ENCODE data around the gene SH3RF3. TPM values are rescaled to one million over a fixed set of nuclear protein-coding genes. Genes with fewer than 3 reads are reported as not detected.

SH3RF3 gene
- total RNA-seq, 1 donor from 2014 or later, result 7.4 TPM

DNA sequence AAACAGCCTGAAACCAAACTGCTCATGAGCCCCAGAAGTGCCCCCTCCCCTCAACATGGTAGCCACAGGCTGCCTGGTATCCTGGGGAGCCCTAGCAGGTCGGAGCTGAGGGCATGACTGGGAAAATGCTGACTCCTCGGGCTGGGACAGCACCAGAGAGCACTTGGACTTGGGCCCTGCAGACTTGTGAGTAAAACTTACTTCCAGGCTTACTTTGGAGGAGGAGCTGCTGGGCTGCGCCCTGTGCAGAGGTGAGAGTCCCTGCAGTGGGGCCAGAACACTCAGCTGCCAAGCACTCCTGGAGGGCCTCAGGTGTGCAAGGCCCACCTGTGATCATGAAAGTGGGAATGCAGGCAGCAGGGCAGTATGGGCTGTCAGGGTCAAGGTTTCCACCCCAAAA is 365.3 kb downstream of the SH3RF3 start:
- TF ChIP-seq, protein P1, sequence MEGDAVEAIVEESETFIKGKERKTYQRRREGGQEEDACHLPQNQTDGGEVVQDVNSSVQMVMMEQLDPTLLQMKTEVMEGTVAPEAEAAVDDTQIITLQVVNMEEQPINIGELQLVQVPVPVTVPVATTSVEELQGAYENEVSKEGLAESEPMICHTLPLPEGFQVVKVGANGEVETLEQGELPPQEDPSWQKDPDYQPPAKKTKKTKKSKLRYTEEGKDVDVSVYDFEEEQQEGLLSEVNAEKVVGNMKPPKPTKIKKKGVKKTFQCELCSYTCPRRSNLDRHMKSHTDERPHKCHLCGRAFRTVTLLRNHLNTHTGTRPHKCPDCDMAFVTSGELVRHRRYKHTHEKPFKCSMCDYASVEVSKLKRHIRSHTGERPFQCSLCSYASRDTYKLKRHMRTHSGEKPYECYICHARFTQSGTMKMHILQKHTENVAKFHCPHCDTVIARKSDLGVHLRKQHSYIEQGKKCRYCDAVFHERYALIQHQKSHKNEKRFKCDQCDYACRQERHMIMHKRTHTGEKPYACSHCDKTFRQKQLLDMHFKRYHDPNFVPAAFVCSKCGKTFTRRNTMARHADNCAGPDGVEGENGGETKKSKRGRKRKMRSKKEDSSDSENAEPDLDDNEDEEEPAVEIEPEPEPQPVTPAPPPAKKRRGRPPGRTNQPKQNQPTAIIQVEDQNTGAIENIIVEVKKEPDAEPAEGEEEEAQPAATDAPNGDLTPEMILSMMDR (IDR thresholded peaks at IDR 0.05), result no peak
- H3K27ac ChIP-seq, result no peak overlapping the region
- intact Hi-C loops (cut with DNase I), result no loop called here
- no peaks in the 10 kb centered on the region for H3K9me3 ChIP-seq
- no peaks in the 10 kb centered on the region for H3K36me3 ChIP-seq
- no peak overlapping the region for H3K4me3 ChIP-seq
- H3K4me1 ChIP-seq, result peaks cover 7% of the 10 kb centered on the region
- no peak for ATAC-seq
- no peak for DNase-seq
- H3K27me3 ChIP-seq, result no peaks in the 10 kb centered on the region

DNA sequence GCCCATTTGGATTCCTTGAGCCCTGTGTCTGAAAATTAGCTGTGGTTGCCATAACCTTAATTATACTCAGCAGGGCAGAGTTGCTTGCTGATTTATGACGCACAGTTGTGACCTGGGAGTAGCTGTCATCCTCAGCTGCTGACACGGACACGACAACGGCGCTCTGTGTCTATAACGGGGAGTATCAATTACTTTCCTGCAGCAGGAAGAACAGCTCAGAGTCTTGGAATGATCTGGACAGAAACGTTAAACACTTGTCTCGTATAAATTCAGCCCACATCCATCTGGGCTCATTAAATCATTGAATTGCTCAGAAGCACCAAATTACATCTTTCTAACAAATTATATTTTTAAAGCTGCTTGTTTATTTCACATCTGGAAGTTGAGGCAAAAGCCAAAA is 368.5 kb downstream of the SH3RF3 start:
- Histone ChIP-seq H3K4me1 (peaks cover 7% of the 10 kb centered on the region), H3K27me3 (no peaks in the 10 kb centered on the region), H3K4me3 (no peak overlapping the region), H3K27ac (peak overlapping the region; percentile 17), H3K36me3 (no peaks in the 10 kb centered on the region), H3K9me3 (no peaks in the 10 kb centered on the region)
- intact Hi-C loops (cut with DNase I), result no loop called here
- ATAC-seq (no peak), DNase-seq (no peak)
- TF ChIP-seq, protein P1 (IDR thresholded peaks at IDR 0.05), result no peak

DNA sequence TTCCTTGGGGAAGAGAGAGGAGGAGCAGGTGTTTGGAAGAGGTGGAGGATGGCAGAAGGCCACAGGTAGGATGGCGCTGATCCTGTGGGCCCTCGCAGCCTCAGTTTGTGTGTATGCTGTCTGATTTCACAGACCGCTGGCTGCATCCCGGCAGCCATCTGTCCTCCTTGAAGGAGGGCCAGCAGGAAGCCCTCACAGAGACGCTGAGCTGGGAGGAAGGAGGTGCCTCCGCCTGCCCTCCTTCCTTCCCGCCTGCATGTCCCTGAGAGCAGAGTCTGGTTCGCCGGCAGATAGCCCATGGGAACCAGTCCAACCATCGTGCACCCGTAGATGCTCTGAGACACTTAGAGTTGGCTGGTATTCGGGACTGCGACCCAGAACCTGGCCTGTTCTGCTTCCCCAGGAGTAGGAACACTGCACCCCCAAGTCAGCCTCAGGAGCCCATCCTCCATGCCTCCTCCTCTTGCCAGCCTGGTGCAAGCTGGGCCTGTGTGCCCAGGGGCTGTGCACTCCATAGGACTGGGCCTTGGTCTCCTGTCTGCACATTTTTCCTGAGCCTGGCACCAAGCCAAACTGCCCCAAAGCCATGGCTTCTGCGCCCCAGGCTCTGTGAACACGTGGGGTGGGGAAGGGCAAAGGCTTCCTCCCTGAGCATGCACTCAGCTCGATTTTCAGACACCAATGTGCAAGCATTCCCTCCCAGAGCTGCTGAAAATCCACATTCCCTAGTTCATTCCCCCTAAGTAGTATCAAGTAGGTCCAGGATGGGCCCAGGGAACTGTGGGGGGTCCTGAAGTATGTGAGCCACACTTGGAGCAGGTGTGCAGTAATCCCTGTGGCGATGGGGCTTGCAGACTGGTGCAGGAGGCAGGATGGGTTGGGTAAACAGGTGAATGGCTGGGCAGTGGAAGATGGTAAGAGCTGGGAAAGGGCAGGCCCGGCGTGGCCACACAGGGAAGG is 369.2 kb downstream of the SH3RF3 start:
- ATAC-seq, result peak; percentile 6

DNA sequence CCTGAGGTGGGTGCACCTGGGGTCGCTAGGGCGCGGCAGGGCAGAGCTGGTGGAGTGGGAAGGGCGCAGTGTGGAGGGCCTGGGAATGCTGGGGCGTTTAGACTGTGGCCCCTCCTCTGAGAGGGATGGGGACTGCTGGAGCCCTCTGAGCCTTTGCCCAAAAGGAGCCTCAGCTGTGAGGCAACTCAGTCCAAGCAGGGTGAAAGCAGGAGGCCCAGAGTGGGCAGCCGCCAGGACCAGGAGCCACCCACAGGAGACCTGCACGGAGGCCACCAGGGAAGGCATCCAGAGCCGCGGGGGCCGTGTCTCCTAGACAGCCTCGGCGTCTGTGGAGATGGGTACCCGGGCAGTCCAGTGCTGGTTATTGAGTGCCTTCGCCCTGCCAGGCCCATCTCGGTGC is 369.9 kb downstream of the SH3RF3 start:
- ATAC-seq (no peak), DNase-seq (no peak)
- H3K9me3 ChIP-seq, result no peaks in the 10 kb centered on the region
- no peak overlapping the region for H3K27ac ChIP-seq
- H3K4me3 ChIP-seq, result no peak overlapping the region
- TF ChIP-seq, protein P1 (IDR thresholded peaks at IDR 0.05), result no peak
- intact Hi-C loops (cut with DNase I), result no loop called here
- no peaks in the 10 kb centered on the region for H3K27me3 ChIP-seq
- no peaks in the 10 kb centered on the region for H3K36me3 ChIP-seq
- peaks cover 7% of the 10 kb centered on the region for H3K4me1 ChIP-seq

More for the DNA sequence above, 369.2 kb downstream of the SH3RF3 start:
- peak overlapping the region; percentile 17 for H3K27ac ChIP-seq
- no peak for DNase-seq
- TF ChIP-seq, protein P1 (IDR thresholded peaks at IDR 0.05), result no peak
- H3K36me3 ChIP-seq, result no peaks in the 10 kb centered on the region
- H3K9me3 ChIP-seq, result no peaks in the 10 kb centered on the region
- no peaks in the 10 kb centered on the region for H3K27me3 ChIP-seq
- no peak overlapping the region for H3K4me3 ChIP-seq
- intact Hi-C loops (cut with DNase I), result no loop called here
- peaks cover 7% of the 10 kb centered on the region for H3K4me1 ChIP-seq

DNA sequence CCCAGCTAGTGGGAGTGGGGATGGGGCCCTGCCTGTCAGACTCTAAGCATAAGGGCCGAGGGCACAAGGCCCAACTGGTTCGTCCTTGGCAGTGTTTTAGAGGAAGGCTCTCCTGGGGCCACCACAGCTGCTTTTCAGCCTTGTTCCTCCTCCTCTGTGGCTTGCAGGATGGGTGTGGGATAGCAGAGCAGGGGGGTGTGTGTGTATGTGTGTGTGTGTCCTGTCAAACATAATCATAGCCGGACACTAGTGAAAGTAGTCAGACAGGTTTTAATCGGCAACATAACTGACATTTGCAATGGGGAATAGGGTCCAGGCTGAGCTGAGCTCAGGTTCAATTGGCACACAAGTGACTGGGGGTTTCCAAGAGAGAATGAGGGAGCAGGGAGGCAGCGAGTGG is 370.6 kb downstream of the SH3RF3 start:
- no peaks in the 10 kb centered on the region for H3K36me3 ChIP-seq
- H3K4me1 ChIP-seq, result peaks cover 7% of the 10 kb centered on the region
- ATAC-seq, result peak; percentile 20
- DNase-seq, result no peak
- TF ChIP-seq, protein P1 (IDR thresholded peaks at IDR 0.05), result no peak
- no peaks in the 10 kb centered on the region for H3K27me3 ChIP-seq
- intact Hi-C loops (cut with DNase I), result no loop called here
- H3K9me3 ChIP-seq, result no peaks in the 10 kb centered on the region
- no peak overlapping the region for H3K27ac ChIP-seq
- H3K4me3 ChIP-seq, result no peak overlapping the region
